Activated CD8-positive, alpha-beta memory T cell treated with anti-CD3 and anti-CD28 coated beads for 36 hours (primary cell): Measurements from ENCODE around the gene GARIN3. TPM values are rescaled to one million over a fixed set of nuclear protein-coding genes. Genes with fewer than 3 reads are reported as not detected.

Experiments used
- CTCF ChIA-PET: fragments of 350-600 bp; sonication (Branson Sonifier 250); formaldehyde crosslinking; loops from one replicate; lab custom pipeline; 2021; ENCODE audit warnings: antibody characterized with exemption; lab: Charles Lee
- POLR2A ChIA-PET: fragments of 350-600 bp; sonication (Branson Sonifier 250); formaldehyde crosslinking; loops from one replicate; lab custom pipeline; 2021; ENCODE audit warnings: antibody characterized with exemption; lab: Charles Lee
- total RNA-seq, 2 experiments: library from RNA; stranded (reverse); gene quantifications; one replicate each; pipeline ENCODE4 v1.2.3, GENCODE V29; 2021

The GARIN3 gene
- total RNA-seq, 2 experiments from 2014 or later: 0.25 to 0.38 TPM

DNA sequence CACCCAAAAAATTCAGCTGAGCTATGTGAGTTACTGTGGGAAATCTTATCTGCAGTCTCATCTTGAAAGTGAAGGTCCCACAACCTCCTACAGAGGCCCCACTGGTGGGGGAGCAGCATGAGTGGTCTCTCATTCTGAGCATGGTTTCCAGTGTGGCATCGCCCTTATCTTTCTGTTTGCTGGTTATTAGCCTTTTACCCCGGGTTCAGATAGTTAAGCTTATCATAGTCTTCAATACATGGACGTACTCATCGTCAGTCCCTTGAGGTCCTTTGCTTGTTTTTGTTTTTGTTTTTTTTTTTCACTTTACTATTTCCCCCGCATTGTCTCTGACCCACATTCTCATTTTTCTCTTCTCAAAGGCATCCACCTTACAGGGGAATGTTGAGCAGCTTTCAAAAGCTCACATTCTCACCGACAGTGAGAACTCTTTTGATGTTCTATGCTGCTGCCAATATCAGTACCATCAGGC, 49.5 kb downstream of the GARIN3 start:
- POLR2A ChIA-PET: no interaction called here
- CTCF ChIA-PET: interaction anchor here (0.9 kb wide), 1 partner anchor 140 kb away, joined by 4 read pairs; no protein-coding TSS in a partner anchor

GRCh38 chr5:157115502-157115901, 50.6 kb downstream of the GARIN3 start:
- CTCF ChIA-PET: interaction anchor here (0.9 kb wide), 1 partner anchor 139 kb away, joined by 4 read pairs; no protein-coding TSS in a partner anchor
- POLR2A ChIA-PET: no interaction called here

- POLR2A ChIA-PET: no interaction called here
- CTCF ChIA-PET: no interaction called here
Measured at GRCh38 chr5:157115012-157115411, 51.1 kb downstream of the GARIN3 start.

DNA sequence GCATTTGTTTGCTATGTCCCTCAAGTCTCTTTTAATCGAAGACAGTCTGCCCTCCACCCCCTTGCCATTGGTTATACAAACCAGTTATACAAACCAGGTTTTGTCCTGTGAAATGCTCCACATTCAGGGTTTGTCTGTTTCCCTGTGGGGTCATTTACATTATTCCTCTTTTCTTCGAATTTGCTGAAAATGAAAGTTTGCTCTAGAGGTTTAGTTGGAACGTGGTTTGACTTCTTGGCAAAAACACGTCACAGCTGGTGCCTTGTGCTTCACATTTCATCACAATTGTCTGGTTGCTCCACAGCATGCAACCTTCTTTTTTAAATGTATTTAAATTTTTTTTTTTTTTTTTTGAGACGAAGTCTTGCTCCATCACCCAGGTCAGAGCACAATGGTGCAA, 53.1 kb downstream of the GARIN3 start:
- ChIA-PET CTCF (no interaction called here), POLR2A (no interaction called here)

Other genes with a start within 250 kb of the GARIN3 start
- gene TIMD4, start 203.0 kb downstream of the GARIN3 start, total RNA-seq: 1 to 10 TPM in 1 of 2 experiments, under 1 TPM in 1; 0.65 to 1.0 TPM
- gene HAVCR1, start 107.1 kb downstream of the GARIN3 start, total RNA-seq: not detected
- 10 to 100 TPM; 16.3 to 16.8 TPM for gene HAVCR2, start 57.2 kb downstream of the GARIN3 start, total RNA-seq
- 10 to 100 TPM; 12.2 to 12.6 TPM for gene MED7, start 23.4 kb downstream of the GARIN3 start, total RNA-seq
- gene ITK, start 14.6 kb upstream of the GARIN3 start, total RNA-seq: 100 to 1,000 TPM; 152 to 156 TPM
- gene CYFIP2, start 99.9 kb upstream of the GARIN3 start, total RNA-seq: 100 to 1,000 TPM; 265 to 297 TPM